ENCODE data around the gene ALPG. TPM values are rescaled to one million over a fixed set of nuclear protein-coding genes. Genes with fewer than 3 reads are reported as not detected.

Gene ALPG
- total and polyA plus RNA-seq, 10 of the 15 experiments (the other 5 are each of a cell fraction or from before 2014, with no cell fraction given): not detected

DNA sequence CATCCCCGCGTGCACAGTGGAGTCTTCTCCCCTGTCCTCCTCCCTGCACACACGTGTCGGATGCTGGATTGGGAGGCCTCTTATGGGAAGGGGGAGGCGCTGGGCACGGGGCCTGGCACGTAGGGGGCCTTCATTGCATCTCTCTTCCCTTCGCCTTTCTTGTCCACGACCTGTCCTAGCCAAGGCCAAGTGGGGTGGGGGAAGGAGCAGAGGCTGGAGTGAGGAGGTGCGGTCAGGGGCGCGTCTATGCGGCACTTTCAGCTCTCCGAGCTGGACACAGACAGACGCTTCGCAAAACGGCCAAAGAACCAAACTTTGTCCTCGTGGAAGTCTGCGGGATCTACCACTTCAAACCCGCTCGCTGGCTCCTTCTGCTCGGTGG, 13.4 kb downstream of the ALPG start:
- intact Hi-C loops (cut with micrococcal nuclease; ENCODE audit: unreplicated experiment): no loop called here
- BruUV-seq (replicated peaks): no TSS peak
- no peak for DNase-seq (ENCODE audit: low read depth, low spot score)
- H3K36me3 ChIP-seq (ENCODE audit: control insufficient read depth in 2 of 2, insufficient read depth in 2 of 2, low read length in 1 of 2): no peaks in the 10 kb centered on the region
- H3K27me3 ChIP-seq (replicated peaks in 1 of 2; ENCODE audit: control insufficient read depth in 2 of 2, insufficient read depth in 2 of 2, low read length in 1 of 2): peaks cover 8% of the 10 kb centered on the region in 2 experiments; a peak in 3 of 4 replicates
- H3K4me1 ChIP-seq (ENCODE audit: control insufficient read depth, insufficient read depth, low read length): no peaks in the 10 kb centered on the region
- in situ Hi-C loops (cut with MboI): no loop called here
- POLR2A ChIA-PET: no interaction called here
- no peak overlapping the region for H3K9ac ChIP-seq (ENCODE audit: control insufficient read depth, insufficient read depth, low read length)
- 76% methylated on average over 19 of the region's 22 CpGs for WGBS (ENCODE audit: insufficient coverage, insufficient replicate concordance, low lambda C conversion rate, missing lambda C conversion rate)
- H4K20me1 ChIP-seq (ENCODE audit: control insufficient read depth, insufficient read depth): no peaks in the 10 kb centered on the region
- H3K4me2 ChIP-seq (ENCODE audit: control insufficient read depth, insufficient read depth): no peak overlapping the region
- H3K79me2 ChIP-seq (ENCODE audit: control insufficient read depth, insufficient read depth, low read length): no peaks in the 10 kb centered on the region
- no peak for ATAC-seq
- no peaks in the 10 kb centered on the region; the same call in 2 of the 3 replicates for H3K9me3 ChIP-seq (replicated peaks; ENCODE audit: control insufficient read depth, insufficient read depth, low read length)
- no peak overlapping the region for H3K4me3 ChIP-seq
- RAD21 ChIA-PET (ENCODE audit: unreplicated experiment): no interaction called here
- CTCF ChIA-PET: no interaction called here
- TF ChIP-seq SPI1 (IDR thresholded peaks at IDR 0.05; ENCODE audit: borderline replicate concordance, insufficient read depth, low read depth, low read length) (no peak), HDAC2 (IDR thresholded peaks at IDR 0.05) (no peak), BHLHE40 (IDR thresholded peaks at IDR 0.05; ENCODE audit: borderline replicate concordance in 1 of 2, low read depth in 2 of 2, low read length in 1 of 2) (no peak), RAD21 (IDR thresholded peaks at IDR 0.05; ENCODE audit: insufficient read depth, low read depth, low read length) (no peak), KDM1A (IDR thresholded peaks at IDR 0.05; ENCODE audit: borderline replicate concordance) (no peak), CBFB (IDR thresholded peaks at IDR 0.05; ENCODE audit: low read depth) (no peak), DPF2 (IDR thresholded peaks at IDR 0.05) (no peak), ATF7 (IDR thresholded peaks at IDR 0.05; ENCODE audit: low read depth) (no peak)
- TF ChIP-seq, protein P1, sequence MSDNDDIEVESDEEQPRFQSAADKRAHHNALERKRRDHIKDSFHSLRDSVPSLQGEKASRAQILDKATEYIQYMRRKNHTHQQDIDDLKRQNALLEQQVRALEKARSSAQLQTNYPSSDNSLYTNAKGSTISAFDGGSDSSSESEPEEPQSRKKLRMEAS (IDR thresholded peaks at IDR 0.05; ENCODE audit: low read depth, low read length): no peak
- TF ChIP-seq, protein P2, sequence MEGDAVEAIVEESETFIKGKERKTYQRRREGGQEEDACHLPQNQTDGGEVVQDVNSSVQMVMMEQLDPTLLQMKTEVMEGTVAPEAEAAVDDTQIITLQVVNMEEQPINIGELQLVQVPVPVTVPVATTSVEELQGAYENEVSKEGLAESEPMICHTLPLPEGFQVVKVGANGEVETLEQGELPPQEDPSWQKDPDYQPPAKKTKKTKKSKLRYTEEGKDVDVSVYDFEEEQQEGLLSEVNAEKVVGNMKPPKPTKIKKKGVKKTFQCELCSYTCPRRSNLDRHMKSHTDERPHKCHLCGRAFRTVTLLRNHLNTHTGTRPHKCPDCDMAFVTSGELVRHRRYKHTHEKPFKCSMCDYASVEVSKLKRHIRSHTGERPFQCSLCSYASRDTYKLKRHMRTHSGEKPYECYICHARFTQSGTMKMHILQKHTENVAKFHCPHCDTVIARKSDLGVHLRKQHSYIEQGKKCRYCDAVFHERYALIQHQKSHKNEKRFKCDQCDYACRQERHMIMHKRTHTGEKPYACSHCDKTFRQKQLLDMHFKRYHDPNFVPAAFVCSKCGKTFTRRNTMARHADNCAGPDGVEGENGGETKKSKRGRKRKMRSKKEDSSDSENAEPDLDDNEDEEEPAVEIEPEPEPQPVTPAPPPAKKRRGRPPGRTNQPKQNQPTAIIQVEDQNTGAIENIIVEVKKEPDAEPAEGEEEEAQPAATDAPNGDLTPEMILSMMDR (IDR thresholded peaks at IDR 0.05 in 2 of 3, conservative IDR thresholded peaks at IDR 0.05 in 1 of 3; ENCODE audit: control insufficient read depth in 2 of 3, extremely low read depth in 1 of 3, insufficient read depth in 1 of 3, low read depth in 3 of 3, low read length in 3 of 3): no peak
- TF ChIP-seq, protein P3, sequence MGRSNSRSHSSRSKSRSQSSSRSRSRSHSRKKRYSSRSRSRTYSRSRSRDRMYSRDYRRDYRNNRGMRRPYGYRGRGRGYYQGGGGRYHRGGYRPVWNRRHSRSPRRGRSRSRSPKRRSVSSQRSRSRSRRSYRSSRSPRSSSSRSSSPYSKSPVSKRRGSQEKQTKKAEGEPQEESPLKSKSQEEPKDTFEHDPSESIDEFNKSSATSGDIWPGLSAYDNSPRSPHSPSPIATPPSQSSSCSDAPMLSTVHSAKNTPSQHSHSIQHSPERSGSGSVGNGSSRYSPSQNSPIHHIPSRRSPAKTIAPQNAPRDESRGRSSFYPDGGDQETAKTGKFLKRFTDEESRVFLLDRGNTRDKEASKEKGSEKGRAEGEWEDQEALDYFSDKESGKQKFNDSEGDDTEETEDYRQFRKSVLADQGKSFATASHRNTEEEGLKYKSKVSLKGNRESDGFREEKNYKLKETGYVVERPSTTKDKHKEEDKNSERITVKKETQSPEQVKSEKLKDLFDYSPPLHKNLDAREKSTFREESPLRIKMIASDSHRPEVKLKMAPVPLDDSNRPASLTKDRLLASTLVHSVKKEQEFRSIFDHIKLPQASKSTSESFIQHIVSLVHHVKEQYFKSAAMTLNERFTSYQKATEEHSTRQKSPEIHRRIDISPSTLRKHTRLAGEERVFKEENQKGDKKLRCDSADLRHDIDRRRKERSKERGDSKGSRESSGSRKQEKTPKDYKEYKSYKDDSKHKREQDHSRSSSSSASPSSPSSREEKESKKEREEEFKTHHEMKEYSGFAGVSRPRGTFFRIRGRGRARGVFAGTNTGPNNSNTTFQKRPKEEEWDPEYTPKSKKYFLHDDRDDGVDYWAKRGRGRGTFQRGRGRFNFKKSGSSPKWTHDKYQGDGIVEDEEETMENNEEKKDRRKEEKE (IDR thresholded peaks at IDR 0.05): no peak
- TF ChIP-seq, protein P4, sequence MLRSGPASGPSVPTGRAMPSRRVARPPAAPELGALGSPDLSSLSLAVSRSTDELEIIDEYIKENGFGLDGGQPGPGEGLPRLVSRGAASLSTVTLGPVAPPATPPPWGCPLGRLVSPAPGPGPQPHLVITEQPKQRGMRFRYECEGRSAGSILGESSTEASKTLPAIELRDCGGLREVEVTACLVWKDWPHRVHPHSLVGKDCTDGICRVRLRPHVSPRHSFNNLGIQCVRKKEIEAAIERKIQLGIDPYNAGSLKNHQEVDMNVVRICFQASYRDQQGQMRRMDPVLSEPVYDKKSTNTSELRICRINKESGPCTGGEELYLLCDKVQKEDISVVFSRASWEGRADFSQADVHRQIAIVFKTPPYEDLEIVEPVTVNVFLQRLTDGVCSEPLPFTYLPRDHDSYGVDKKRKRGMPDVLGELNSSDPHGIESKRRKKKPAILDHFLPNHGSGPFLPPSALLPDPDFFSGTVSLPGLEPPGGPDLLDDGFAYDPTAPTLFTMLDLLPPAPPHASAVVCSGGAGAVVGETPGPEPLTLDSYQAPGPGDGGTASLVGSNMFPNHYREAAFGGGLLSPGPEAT (IDR thresholded peaks at IDR 0.05; ENCODE audit: low read depth): no peak
- no peak overlapping the region for H3K27ac ChIP-seq (ENCODE audit: control insufficient read depth, insufficient read depth)
- FAIRE-seq: no peak
- no peak overlapping the region for H2AFZ ChIP-seq (ENCODE audit: control insufficient read depth, low read depth, low read length)
- SMC1A ChIA-PET (ENCODE audit: uncharacterized antibody, unreplicated experiment): no interaction called here

All from GM12878 (cell line).